WERI-Rb-1 (cell line): ENCODE data around the gene CDYL.

Experiments
- DNase-seq: peaks from one replicate; pipeline ENCODE4 v3.0.0-alpha.2; 2020
- H3K27ac ChIP-seq: fragments of 250-450 bp; sonication (Bioruptor Pico); 2 replicates; pipeline ENCODE4 v1.5.1; 2020; ENCODE audit warnings: mild to moderate bottlenecking, moderate library complexity
- H3K27me3 ChIP-seq: fragments of 250-450 bp; sonication (Bioruptor Pico); 2 replicates; pipeline ENCODE4 v1.5.1; 2021; ENCODE audit warnings: mild to moderate bottlenecking, low read depth, moderate library complexity; ENCODE audit not compliant: insufficient read depth, severe bottlenecking
- H3K36me3 ChIP-seq: fragments of 250-450 bp; sonication (Bioruptor Pico); 2 replicates; pipeline ENCODE4 v1.5.1; 2020; ENCODE audit warnings: mild to moderate bottlenecking, moderate library complexity
- H3K4me3 ChIP-seq: 2 replicates; pipeline ENCODE4 v1.5.1; 2011; ENCODE audit warnings: low read depth, mild to moderate bottlenecking, control low read depth, low read length
- H3K9me3 ChIP-seq: fragments of 250-450 bp; sonication (Bioruptor Pico); 2 replicates; pipeline ENCODE4 v1.5.1; 2021; ENCODE audit warnings: mild to moderate bottlenecking, moderate library complexity; ENCODE audit not compliant: severe bottlenecking
- TF ChIP-seq, protein P1 (sequence below): IDR thresholded peaks from 2 replicates; pipeline ENCODE4 v1.5.1; 2011; ENCODE audit warnings: low read depth, mild to moderate bottlenecking, control low read depth, inconsistent platforms, low read length

Gene CDYL

DNA sequence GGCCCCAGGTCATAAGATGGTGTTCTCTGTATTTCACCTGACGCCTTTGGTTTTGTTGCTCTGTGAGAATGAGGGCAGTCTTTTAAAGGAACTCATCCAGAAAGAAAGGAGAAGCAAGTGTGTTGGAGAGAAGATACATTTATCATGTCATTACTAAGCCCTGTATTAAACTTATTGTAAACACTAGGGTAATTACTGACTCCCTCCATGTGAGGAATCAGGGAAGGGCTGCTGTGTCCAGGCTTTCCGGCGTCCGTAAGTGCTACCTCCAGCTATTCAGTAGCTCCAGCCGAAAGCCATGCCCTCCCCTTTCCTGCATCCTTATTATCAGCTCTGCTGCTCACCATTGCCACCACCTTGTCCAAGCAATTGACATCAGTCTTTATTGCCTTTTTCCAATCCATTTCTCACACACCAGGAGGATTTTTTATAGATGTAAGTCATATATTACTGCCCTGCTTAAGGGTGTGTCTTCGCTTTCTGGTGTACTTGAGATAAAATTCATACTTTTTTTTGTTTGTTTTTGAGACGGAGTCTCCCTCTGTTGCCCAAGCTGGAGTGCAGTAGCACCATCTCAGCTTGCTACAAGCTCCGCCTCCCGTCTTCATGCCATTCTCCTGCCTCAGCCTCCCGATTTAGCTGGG, 133.0 kb downstream of the CDYL start:
- Histone ChIP-seq H3K27ac (no peak overlapping the region), H3K36me3 (peaks cover 4% of the 10 kb centered on the region), H3K27me3 (no peaks in the 10 kb centered on the region), H3K9me3 (no peaks in the 10 kb centered on the region), H3K4me3 (no peak overlapping the region)
- DNase-seq, result no peak
- TF ChIP-seq, protein P1, sequence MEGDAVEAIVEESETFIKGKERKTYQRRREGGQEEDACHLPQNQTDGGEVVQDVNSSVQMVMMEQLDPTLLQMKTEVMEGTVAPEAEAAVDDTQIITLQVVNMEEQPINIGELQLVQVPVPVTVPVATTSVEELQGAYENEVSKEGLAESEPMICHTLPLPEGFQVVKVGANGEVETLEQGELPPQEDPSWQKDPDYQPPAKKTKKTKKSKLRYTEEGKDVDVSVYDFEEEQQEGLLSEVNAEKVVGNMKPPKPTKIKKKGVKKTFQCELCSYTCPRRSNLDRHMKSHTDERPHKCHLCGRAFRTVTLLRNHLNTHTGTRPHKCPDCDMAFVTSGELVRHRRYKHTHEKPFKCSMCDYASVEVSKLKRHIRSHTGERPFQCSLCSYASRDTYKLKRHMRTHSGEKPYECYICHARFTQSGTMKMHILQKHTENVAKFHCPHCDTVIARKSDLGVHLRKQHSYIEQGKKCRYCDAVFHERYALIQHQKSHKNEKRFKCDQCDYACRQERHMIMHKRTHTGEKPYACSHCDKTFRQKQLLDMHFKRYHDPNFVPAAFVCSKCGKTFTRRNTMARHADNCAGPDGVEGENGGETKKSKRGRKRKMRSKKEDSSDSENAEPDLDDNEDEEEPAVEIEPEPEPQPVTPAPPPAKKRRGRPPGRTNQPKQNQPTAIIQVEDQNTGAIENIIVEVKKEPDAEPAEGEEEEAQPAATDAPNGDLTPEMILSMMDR, result no peak

- TF ChIP-seq, protein P1, result no peak
- no peak overlapping the region for H3K4me3 ChIP-seq
- H3K36me3 ChIP-seq, result peaks cover 4% of the 10 kb centered on the region
- no peaks in the 10 kb centered on the region for H3K9me3 ChIP-seq
- DNase-seq, result no peak
- no peaks in the 10 kb centered on the region for H3K27me3 ChIP-seq
- H3K27ac ChIP-seq, result no peak overlapping the region
Observed at GRCh38 chr6:4910037-4910760, 134.0 kb downstream of the CDYL start.

- Histone ChIP-seq H3K27ac (no peak overlapping the region), H3K4me3 (no peak overlapping the region), H3K9me3 (no peaks in the 10 kb centered on the region), H3K27me3 (no peaks in the 10 kb centered on the region), H3K36me3 (peaks cover 4% of the 10 kb centered on the region)
- TF ChIP-seq, protein P1, result no peak
- no peak for DNase-seq
Observed at GRCh38 chr6:4912559-4912958, 136.4 kb downstream of the CDYL start.

DNA sequence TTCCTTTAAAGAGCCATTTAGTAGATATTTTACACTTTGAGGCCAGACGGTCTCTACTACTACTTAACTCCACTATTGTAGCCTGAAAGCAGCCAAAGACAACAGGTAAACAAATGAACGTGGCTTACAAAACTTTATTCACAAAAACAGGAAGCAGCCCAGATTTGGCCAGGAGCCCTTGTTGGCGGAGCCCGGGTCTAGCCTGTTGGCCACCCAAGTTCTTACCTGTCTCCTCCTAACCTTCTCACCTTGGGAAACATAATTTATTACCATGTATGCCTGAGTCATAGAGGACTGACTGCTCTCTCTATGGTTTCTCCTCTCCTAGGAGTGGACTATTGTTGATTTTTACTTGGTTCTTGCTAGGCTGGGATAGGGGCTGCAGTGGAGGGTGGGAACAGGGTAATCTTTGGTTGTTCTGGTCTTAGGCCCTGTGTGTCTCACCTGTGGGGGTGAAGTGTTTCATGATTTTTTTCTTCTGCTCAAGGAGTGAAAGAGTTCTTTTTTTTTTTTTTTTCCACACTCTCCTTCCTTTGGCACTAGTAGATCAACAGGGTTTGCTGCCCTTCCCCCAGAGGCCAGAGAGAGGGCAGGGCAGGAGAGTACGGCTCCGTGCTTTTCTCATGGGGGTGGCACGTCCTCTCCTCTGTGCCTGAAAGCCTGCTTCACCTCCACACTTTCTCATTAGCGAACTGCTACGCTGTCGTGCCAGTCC, 137.7 kb downstream of the CDYL start:
- TF ChIP-seq, protein P1, result no peak
- Histone ChIP-seq H3K4me3 (no peak overlapping the region), H3K9me3 (no peaks in the 10 kb centered on the region), H3K27ac (no peak overlapping the region), H3K27me3 (no peaks in the 10 kb centered on the region), H3K36me3 (peaks cover 4% of the 10 kb centered on the region)
- no peak for DNase-seq

DNA sequence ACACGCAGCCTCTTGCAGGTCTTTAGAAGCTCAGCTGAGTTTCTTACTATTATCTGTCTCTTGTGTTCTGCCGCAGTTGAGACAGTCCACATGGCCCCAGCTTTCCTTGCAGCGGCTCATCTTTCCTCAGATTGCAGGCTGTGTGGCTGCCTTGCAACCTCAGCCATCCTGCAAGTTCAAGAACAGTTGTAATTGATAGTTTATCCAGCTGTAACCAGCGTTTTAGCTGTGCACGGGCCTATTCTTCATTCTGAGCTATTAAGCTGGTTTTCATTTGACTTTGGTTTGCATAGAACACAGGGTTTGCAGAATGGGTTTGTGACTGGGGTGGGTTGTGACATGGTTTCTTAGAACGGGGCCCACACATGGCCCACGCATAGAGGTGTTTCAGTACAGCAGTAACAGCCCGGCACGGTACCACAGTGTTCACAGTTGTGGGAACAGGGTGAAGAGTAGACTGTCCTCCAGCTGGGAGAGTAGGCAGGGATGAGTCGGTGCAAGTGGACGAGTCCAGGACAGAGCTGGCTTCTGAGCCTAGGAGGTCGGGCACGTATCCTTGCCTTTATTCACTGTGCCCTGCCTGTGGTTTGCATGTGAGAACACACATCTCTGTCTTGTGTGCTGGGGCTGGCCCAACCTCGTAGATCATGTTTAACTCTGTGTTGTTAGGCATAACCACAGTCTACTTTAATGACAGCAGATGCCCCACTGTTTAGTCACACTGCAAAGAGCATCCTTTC, 138.4 kb downstream of the CDYL start:
- no peak for DNase-seq
- Histone ChIP-seq H3K9me3 (no peaks in the 10 kb centered on the region), H3K4me3 (no peak overlapping the region), H3K36me3 (peaks cover 4% of the 10 kb centered on the region), H3K27me3 (no peaks in the 10 kb centered on the region), H3K27ac (no peak overlapping the region)
- TF ChIP-seq, protein P1, result no peak
